ENCODE results near the gene TBPL2.

GRCh38 chr14:55374771-55375170 lies 65.6 kb downstream of the TBPL2 start:
- TF ChIP-seq POLR2A (IDR thresholded peaks at IDR 0.05; ENCODE audit: low read length) (no peak), GATA1 (IDR thresholded peaks at IDR 0.05; ENCODE audit: low read depth, low read length) (no peak)
